NCI-H2227 treated with DMSO at 0.1 percent for 48 hours (cell line): ENCODE results near the gene PIGBOS1.
"Not testable (repeated sequence)": the region's sequence is repeated elsewhere in the genome, so short reads cannot be mapped to it uniquely, and the experiment has no call there.

ENCODE experiments used
- DNase-seq: peaks from one replicate; lab custom pipeline; 2025; lab: John Stamatoyannopoulos, UW

Gene PIGBOS1

GRCh38 chr15:55290528-55291057, 28.3 kb downstream of the PIGBOS1 start:
- peak; percentile 74 for DNase-seq

DNA sequence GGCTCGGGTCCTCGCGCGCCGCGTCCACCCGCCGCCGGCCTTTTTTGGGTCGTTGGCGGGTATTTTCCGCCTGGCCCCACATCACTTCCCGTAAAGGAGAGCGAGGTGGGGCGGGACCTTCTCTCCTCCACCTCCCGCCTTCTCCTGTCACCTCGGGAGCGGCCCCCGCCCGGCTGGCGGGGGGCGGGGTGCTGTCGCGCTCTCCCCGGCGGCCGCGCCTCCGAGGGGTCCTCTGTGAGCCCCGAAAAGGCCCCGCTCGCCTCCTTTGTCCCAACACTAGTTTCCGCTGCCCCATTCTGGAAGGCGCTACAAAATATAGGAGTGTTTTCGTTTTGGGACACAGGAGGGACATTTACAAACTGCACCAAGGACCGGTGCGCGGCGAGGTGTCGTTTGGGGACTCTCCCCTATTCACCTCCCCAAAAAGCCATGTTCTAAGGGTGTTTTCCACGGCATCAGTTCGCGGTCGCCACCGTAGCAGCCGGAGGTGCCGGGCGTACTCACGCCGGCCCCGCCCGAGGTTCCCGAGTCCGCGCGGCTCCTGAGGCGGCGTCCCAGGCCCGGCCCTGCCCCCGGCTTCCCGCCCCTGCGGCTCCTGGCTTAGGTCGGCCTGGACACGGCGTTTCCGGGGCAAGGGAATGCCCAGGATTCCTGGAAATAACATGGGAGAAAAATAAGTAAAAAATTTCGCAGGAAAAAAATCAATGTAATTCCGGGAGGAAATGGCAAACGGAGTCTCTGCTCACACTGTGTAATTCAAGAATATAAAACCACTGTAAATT, 29.0 kb downstream of the PIGBOS1 start, which contains the start of gene RAB27A:
Gene RAB27A, minus strand, starts transcription at position 68 of the 782 bp plus-strand sequence. CDS start 54,879 bp downstream, outside the sequence.
- DNase-seq = peak; percentile 47

GRCh38 chr15:55289011-55289745, 29.7 kb downstream of the PIGBOS1 start:
- no peak for DNase-seq

DNA sequence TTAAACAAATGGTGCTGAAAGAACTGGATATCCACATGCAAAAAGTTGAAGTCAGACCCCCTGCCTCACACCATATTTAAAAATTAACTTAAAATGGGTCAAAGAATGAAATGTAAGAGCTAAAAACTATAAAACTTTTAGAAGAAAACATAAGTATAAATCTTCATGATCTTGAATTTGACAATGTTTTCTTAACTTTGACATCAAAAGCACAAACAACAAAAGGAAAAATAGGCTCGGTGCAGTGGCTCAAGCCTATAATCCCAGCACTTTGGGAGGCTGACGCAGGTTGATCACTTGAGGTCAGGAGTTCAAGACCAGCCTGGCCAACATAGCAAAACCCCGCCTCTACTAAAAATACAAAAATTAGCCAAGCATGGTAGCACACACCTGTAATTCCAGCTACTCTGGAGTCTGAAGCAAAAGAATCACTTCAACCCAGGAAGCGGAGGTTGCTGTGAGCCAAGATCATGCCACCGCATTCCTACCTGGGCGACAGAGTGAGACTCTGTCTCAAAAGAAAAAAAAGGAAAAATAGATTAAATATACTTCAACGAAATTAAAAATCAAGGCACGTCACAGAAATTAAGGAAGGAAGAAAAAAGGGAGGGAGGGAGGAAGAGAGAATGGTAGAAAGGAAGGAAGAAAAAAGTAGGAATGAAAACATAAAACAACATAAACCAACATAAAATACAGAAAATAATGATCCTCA, 30.8 kb downstream of the PIGBOS1 start:
- no peak for DNase-seq

GRCh38 chr15:55286442-55287189, 32.3 kb downstream of the PIGBOS1 start:
- not testable (repeated sequence) for DNase-seq

- DNase-seq = no peak
Measured at GRCh38 chr15:55284426-55284825, 34.5 kb downstream of the PIGBOS1 start.

DNA sequence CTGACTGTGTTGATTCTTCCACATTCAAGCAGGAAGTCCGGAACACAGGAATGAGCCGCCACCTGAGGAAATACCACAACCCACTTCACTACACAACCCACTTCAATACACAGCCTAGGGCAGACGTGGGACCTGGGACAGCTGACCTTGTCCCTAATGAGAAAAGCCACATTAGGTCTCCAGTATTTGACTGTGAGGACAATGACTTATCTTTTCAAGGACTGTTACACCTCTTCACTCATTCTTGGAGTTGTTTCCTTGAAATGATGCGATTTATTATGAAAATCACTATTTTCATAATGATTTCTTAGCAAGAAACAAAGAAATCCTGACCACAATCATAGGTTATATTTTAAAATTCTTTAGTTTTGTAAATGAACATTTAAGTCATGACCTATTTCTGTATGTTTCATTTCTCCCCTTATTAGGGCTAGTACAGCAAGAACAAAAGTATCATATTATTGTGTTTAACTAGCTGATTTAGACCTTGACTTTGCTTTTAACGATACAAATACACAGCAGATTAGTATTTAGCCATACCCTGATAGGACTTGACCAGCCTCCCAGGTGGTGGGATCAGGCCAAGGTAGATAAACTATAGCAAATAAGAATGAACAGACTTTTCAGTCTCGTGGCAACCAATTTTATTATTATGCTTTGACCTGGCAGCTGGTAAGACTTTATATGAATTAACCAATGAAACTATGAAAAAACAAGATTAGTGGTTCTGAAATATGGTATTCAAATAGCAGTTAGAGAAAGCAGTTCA, 35.4 kb downstream of the PIGBOS1 start:
- no peak for DNase-seq

GRCh38 chr15:55282284-55282833, 36.6 kb downstream of the PIGBOS1 start:
- DNase-seq = no peak

DNA sequence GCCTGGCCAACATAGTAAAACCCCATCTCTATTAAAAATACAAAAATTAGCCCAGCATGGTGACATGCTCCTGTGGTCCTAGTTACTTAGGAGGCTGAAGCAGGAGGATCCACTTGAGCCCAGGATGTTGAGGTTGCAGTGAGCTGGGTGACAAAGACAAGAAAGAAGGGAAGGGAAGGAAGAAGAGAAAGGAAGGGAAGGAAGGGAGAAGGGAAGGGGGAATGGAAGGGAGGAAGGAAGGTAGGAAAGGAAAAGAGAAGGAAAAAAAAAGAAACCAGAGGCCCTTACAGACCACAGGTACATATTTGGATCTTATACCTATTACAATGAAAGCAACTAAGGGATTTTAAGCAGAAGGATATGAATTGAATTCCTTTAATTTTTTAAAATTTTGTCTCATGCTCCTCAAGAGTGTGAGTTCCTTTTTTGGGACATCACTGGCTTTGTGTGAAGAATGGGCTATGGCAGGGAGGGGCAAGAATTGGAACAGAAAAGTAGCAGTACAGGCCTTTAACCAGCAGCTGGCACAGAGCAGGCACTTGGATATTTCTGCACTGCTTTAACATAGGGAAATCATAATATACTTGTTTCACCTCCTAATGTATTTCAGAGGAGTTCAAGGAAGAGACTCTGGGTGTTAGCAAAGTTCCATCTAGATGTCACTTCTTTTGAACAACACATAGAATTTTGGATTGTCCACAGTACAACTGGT, 37.2 kb downstream of the PIGBOS1 start:
- DNase-seq = no peak

DNA sequence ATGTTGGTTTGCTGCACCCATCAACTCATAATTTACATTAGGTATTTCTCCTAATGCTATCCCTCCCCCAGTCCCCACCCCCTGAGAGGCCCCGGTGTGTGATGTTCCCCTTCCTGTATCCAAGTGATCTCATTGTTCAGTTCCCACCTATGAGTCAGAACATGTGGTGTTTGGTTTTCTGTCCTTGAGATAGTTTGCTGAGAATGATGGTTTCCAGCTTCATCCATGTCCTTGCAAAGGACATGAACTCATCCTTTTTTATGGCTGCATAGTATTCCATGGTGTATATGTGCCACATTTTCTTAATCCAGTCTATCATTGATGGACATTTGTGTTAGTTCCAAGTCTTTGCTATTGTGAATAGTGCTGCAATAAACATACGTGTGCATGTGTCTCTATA, 38.3 kb downstream of the PIGBOS1 start:
- not testable (repeated sequence) for DNase-seq

DNA sequence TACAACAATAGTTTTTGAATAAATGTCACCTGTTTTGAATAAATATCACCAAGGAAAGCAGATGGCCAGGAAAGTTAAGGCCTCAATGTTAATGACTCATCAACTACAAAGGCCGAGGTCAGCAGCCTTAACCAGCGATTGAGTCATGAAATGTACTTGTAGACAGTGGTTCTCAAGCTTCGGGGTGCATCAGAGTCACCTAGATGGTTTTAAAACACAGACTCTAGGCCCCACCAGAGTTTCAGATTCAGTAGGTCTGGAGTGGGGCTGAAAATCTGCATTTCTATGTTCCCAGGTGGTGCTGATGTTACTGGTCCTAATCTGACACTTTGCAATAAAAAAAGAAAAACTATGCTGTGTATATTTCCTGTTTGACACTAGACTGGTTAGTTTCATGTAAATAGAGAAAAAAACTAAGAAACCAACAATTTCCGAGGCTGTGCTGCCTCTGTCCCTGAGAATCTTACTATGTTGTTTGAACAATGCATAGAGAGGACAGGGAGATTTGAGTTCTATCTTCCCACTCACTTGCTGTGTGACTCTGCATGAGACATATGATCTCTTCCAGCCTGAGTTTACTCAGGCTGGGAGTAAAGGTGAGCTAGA, 39.1 kb downstream of the PIGBOS1 start:
- DNase-seq = no peak

- DNase-seq = no peak
Measured at GRCh38 chr15:55279100-55279745, 39.7 kb downstream of the PIGBOS1 start.

- DNase-seq = no peak
Measured at GRCh38 chr15:55277715-55278114, 41.2 kb downstream of the PIGBOS1 start.

DNA sequence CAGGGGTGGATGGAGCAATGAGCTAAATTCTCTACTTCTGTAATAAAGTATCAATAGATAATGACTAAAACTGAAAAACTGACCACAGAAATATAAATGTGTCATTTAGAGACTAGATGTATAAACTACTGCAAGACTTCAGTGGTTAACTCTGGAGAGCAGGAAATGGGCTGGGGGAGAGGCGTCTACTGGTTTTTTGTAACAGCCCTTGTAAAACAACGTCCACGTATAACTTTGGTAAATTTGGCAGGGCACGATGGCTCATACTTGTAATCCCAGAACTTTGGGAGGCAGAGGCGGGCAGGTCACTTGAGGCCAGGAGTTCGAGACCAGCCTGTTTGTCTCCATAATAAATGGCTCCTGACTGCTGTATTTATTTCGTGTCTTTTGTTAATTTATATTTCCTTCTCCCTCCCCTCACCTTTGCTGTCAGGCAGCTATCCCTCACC, 41.8 kb downstream of the PIGBOS1 start:
- DNase-seq = no peak

- no peak for DNase-seq
Measured at GRCh38 chr15:55276324-55276723, 42.6 kb downstream of the PIGBOS1 start.

GRCh38 chr15:55270291-55270690, 48.6 kb downstream of the PIGBOS1 start:
- DNase-seq = no peak

DNA sequence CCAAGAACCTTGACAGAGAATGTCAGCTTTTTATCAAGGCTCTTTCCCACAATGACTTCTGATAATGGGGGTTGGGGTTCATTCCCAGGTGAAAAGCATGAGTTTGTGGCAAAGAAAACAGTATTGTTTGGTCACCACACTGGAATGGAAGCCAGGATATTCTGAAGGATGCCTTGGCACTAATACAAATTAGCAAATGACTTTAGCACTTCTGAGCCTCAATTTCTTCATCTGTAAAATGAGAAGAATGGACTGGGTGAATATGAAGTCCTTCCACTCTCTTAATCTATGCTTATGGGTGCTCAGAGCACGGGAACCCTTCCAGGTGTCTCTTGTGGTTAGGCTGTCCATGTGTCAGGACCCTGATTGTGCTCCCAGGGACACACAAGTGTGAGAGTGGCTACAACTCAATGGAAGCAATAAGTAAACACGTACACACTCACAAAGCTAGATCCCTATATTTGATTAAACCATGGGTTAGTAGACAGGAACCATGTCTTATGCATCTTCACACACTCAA, 50.7 kb downstream of the PIGBOS1 start:
- DNase-seq = no peak

GRCh38 chr15:55267401-55268175, 51.3 kb downstream of the PIGBOS1 start:
- DNase-seq = peak; percentile 48
